GM21619 (cell line): Measurements from ENCODE around the gene THSD7A.
"Not testable (repeated sequence)": the region's sequence is repeated elsewhere in the genome, so short reads cannot be mapped to it uniquely, and the experiment has no call there.

Source experiments
- ATAC-seq: cut with Tn5 transposase; IDR thresholded peaks from one replicate; pipeline ENCODE4 v1.9.1; 2021; ENCODE audit not compliant: unreplicated experiment

Gene THSD7A

DNA sequence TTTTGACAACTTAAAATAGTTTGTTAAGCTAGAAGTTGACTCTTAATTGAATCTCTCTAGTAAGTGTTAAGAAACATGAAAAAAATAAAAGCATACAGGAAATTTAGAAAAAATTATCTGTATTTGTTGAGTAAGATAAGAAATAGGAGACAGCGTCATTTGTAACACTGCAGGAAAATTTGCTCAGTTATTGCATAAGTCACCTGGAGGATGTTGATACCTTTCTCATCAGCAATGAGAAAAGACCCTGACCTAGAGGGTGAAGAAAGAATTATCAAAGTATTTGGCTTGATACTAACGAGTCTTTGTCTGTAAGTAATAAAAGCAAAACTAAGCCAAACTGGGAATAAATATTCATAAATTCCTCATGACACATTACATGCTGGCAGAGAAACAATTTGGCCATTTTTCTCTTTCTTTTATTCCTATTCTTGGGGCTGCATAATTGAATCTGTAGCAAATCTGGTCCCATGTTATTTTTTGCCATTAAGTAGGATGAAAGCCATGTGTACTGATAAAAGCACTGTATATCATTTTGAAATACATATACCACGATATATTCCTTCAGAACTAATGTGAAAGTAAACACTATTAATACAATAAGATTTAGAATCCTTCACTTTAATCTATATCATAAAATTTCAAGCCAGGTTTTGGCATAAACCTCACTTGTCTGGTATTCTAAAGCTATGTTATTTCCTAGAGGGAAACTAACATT is 362.8 kb downstream of the THSD7A start:
- no peak for ATAC-seq

DNA sequence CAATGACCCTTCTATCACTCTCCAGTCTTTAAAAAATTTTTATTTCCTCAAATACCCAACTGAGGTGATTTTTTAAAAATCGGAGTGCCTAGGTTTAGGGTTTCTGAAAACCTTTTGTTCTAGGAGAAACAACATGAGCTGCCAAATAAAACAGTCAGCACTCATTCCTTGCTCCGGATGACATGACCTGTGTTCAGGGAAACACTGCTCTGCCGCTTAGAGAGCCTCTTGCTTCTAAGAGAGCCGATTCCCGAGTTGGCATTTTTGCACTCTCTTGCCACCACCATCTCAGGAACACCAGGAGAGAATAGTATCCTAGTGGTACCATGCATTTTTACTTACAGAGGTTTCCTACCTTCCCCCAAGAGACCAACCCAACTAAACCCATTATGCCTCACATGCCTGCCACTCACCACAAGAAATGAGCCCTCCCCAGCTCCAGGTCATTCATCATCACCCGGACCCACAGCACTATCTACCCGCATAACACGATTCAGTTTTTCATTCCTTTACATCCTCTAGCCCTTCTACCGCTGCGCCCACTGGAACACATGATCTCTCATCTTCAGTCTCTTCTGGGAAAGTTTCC is 365.4 kb downstream of the THSD7A start:
- no peak for ATAC-seq

DNA sequence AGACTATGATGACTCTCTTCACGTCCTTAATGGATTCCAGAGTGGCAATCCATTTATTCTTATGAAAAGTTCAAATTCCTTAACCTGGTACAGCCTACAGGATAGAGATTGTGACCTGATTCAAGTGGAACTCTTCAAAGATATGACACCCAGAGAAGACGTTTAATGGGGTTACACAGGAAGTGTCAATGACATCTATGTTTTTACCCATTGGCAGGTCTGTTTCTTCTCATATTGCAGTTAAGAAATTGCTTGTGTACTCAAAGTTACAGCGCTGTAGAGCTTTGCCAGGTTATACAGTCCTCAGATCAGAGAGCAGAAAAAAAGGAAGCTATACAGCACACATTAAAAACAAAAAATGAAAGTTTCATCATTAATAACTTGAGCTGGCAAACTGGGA is 367.4 kb downstream of the THSD7A start:
- no peak for ATAC-seq

DNA sequence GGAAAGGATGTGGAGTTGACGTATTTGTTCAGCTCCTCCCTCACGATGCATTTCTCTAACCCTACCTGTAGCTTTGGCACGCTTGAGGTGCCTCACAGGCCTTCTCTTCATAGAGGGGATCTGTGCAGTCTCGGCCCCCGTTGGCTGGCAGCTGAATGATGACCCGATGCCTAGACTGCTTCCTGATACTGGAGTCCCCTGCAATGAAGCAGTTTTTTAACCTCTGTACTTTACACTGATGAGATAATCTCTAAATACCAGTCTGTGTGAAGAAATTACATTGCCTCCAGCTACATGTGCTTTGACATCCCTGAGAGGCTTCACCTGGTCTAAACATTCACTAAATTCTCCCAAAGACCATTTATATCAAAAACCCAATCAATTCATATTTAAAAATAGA is 370.1 kb downstream of the THSD7A start:
- no peak for ATAC-seq

DNA sequence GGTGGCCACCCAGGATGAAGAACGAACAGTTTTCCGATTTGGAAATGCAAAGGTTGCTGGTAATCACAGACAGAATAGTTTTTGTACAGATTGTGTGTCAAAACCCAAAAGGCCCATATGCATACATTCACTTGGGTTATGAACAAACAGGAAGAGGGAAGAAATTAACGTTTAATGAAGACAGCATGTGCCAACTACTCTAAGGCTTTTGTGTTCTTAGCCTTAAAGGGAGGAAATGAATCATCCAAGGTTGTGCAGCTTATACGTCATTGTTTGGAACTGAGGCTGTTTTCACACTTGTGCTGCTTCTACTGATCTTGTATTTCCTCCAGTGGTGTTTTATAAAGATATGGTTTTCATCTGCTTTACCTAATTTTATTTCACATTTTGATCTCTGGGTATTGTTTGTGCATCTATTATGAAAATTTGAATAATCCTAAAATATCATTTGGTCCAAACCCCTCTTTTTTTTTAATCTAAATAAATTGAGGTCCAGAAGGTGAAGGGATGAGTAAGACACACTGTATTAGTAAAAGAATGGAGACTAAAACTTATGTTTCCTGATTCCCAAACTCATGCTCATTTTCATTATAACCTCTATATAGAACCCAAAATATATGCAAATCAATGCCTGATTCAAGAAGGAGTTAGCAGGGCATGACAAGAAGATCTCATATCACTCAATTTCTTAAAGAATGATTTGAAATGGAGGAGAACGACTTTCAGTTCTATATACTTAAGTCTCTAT is 373.1 kb downstream of the THSD7A start:
- no peak for ATAC-seq

DNA sequence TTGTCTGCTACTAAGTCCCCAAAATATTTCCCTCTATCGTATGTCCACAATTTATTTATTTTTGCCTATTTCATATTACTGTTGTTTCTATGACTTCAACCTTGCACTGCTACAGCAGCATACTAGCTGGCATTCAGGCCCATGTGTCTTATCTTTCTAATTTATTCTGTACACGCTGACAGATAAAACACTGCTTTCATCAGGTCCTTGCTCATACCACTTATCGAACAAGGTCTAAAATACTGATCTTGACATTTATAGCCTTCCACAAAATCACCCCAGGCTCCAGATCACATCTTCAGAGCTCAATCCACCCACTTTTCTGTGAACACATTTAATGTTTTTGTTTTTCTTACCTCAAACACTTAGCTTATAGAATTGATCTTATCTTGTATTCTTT is 374.6 kb downstream of the THSD7A start:
- ATAC-seq: no peak

DNA sequence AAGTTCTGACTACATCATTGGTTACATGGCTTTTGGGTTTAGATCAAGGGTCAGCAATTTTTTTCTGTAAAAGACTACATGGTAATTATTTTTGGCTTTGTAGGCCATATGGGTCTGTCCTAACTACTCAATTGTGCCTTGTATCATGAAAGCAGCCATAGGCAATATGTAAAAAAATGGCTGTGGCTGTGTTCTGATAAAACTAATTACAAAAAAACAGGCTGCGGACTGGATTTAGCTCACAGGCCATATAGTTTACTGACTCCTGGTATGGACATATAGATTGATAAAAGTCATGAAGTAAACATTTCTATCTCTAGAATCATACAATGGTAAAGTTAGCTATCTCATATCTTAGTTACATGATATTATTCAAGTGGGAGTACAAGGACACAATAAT is 375.4 kb downstream of the THSD7A start:
- ATAC-seq: no peak

DNA sequence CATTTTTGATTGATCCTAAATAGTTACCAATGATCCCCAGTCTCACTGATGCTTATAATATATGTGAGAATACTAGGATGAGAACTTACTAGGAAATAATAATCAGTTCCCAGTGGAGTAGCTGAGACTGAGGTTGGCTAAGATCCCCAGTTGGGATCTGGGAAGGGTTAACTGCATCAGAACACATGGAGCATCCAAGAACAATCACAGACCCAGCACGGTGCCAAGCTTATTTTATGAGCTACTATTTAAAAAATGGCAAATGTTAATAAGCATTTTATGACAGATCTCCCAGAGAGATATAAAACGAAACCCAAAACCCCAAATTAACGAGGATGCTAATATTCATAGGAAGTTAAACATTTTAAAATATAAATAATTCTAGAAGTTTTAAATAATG is 379.5 kb downstream of the THSD7A start:
- ATAC-seq: no peak

DNA sequence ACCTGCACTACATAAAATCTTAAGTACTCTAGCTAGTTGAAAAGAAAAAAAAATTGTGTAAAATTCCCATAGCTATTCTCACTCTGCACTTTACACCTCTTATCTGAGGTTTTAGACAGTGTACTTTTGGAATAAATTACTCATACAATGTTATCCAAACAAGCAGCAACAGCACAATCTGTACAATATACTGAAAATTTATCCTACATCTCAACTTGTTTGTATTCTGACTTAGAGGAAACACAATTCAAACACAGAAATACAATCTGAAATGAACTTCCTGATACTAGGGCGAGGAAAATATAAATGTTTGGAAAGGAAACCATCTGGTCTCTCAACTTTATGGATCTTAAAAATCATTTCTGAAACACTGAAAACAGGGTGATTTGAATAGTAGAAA is 381.7 kb downstream of the THSD7A start:
- ATAC-seq: no peak

DNA sequence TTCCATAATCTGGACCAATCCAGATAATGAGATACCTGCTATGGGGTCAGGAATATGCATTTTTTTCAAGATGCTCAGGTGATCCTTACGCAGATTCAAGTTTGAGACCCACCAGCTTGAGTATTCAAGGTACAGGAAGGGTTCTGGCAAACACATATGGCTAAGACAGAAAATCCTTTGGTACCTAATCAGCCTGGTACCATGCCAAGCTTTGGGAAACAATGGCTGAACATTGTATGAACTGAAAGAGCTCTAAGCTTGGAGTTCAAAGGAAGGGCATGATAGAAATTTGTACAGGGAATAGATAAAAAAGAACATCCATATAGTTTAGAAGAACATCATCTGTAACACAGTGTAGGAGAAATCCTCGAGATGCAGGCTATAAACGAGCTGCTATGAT is 382.7 kb downstream of the THSD7A start:
- ATAC-seq: no peak

DNA sequence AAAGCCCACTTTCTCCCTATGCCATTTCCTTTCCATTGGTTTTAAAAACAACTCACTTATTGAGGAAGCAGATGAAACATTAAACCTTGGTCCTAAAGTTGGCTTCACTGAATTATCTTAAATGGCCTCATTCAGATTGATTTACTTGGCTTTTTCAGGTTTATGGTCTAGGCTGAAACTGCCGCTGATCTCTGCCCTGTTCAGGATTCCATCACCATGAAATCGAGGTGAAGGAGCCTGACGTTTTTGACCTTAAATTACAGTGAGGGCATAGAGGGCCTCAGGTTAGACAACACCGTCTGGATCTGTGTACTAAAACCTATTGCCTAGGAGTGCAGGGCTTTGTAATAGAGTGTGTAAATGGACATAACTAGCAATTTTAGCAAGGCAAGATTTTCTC is 383.7 kb downstream of the THSD7A start:
- no peak for ATAC-seq

DNA sequence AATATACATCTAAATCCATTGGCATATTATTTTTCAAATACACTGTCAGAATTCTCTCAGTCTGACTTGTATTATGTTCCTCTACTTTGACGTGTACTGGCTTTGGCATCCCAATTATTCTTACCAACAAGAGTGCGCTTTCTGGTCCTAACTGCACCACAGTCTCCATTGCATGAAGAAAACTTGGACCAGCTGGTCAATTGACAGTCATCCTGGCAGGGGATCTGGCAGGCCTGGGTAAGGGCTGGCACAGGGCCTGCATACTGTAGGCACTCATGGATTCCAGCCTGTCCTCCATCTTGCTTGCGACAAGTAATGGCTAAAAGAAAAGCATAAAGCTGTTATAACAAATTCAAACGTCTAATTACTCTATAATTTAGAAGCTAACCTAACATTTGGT is 384.9 kb downstream of the THSD7A start:
- ATAC-seq: no peak

DNA sequence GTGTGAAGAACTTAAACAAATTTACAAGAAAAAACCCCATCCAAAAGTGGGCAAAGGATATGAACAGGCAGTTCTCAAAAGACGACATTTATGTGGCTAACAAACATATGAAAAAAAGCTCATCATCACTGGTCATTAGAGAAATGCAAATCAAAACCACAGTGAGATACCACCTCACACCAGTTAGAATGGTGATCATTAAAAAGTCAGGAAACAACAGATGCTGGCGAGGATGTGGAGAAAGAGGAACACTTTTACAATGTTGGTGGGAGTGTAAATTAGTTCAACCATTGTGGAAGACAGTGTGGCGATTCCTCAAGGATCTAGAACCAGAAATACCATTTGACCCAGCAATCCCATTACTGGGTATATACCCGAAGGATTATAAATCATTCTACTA is 388.1 kb downstream of the THSD7A start:
- not testable (repeated sequence) for ATAC-seq

DNA sequence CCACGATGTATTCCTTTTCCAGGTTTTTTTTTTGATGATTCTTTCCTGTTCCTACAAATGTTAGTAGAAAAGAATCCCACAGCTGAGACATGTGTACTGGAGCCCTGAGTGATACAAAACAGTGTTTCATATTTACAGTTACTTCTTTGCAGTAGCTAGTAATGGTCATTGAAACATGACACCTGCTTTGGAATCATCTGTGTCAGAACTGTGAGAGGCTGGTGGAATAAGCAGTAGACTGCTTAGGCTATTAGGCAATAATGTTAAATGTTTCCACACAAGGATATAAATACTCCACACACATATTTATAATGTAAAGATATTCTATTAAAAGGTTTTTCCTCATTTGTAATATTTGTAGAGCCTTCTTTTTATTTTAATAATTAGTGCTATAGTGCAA is 394.0 kb downstream of the THSD7A start:
- ATAC-seq: no peak

DNA sequence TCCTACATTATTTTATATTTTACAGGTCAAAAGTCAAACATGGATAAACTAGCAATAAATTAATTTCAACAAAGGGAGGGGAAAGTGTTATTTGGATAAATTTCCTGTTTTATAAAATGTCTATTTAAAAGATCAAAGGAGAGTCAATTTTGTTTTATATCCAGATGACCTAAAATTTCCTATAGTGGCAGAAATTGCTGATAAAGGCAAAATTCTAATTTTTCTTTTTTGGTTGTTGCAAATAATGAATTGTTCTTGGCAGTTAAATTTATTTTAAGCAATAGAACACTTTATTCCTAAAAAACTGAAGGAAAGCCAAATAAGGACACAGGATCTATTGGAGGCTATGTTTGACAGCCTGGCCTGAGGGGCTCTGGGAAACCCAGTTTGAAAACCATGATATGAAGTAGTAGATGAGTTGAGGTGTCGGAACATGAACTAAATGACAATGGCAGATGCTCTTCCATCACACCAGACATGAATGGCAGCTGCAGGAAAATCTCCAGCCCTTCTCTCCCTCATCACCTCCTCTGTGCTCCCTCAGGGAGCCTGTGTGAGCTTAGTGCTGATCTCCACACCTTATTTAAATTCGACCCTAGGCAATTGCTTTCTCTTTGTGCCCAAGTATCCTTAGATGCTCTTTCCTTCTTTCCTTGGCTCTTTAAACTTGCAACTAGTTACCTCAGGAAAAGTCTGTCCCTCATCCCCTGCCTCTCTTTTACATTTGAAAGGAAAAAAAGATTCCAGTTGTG is 395.0 kb downstream of the THSD7A start:
- ATAC-seq: no peak

DNA sequence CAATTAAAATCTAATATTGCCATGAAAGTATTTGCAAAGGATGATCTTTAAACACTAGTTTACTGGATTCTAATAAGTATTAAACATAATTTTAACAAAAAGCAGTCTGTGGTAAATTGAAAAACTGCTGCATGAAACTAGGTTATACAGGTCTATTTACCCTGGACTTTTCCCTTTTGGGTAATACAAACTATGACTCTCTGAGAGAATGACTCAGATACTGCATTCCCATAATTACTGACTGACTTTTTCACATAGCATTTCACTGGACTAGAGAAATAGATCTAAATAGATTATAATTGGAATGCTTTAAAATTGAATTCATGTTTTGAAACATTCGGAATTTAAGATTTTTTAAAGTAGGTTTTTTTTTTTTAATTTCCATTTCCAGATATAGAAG is 395.7 kb downstream of the THSD7A start:
- no peak for ATAC-seq

DNA sequence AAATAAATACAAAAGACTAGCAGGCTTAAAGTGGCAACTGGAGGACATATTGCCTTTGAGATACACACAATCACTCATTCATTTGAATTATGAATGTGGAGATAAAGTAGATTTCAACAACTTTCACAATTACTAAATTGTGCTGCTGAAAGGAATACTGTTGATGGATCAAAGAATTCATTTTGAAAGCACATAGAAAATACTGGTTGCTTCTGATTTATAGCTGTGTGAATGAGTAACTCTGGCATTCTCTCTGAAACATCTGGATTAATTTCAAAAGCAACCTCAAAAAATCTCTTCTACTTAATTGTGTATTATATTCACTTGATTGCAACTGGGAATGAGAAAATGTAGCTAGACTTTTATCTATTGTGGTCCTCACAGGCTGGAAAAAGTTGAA is 397.6 kb downstream of the THSD7A start:
- ATAC-seq: no peak

DNA sequence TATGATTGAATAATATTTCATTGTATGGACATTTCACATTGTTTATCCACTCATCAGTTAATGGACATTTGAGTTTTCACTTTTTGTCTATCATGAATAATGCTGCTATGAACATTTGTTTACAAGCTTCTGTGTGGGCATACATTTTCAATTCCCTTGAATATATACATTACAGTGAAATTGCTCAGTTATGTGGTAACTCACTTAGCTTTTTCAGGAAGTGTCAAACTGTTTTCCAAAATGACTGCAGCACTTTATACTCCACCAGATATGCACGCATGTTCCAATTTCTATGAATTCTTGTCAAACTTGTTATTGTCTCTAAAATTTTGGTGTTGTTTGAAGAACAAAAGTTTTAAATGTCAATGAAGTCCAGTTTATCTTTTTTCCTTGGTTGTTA is 401.2 kb downstream of the THSD7A start:
- ATAC-seq: no peak

DNA sequence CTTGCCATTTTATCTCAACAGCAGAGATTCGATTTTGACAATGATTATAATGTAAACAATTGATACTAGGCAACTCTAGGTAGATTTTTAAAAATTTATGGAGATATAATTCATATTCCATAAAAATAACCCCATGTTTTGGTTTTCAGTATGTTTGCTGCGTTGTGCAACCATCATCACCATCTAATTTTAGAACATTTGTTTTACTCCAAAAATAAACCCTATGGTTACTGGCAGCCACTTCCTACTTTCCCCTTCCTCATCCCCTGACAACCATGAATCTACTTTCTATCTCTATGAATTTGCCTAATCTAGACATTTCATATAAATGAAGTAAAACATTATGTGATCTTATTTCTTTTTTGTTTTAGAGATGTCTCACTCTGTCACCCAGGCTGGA is 401.9 kb downstream of the THSD7A start:
- ATAC-seq: no peak

DNA sequence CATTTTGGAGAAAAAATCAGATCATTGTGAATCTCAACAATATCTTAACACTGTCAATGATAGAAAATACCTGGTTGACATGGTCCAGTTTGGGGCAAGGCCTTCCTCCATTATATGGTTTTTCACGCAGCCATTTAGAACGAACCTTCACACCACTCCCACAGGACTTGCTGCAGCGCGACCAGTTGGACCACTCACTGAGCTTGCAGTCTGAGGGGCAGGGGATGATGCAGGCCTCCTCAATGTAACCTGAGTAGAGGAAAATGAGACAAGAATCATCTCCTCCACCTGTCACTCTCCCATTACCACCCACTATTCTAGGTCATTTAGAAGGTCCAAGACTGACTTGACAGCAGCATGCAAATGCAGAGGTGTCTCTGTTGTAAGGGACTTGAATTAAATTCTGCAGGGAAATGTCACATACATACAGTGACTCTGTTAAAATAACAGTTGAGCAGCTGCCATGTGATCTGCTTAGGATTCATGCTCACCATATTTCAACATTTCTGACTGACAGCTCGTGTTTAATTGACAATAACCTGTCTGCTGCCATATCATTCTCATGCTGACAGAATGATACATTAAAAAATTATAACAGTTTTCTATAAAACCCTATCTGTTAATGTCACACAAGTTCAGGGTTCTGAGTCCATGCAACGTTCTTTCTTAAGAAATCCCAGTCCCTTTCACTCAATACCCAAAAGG is 403.0 kb downstream of the THSD7A start:
- no peak for ATAC-seq

DNA sequence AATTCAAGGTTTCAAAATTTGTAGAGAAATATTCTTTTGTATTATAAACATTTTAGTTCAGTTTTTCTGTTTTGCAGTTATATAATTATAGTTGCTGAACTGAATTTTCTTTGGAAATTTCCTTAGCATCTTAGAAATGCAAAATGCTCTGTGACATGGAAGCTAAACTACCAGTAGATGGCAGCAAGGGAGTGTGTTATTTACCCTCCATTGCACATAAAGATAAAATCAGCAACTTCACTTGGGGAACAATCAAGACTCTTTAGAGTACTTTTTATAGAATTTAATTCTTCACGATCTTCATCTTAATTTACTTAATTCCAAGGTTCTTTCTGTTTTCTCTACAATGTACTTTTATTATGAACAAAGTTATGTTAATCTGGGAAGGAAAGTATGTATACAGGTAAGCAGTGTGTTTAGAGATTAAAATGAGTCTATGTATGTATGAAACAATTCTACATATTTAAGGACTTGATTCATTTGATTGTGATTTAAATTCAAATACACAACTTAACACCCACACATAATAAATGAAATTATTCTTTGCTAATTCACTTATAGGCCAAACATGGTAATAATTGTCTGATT is 404.2 kb downstream of the THSD7A start:
- ATAC-seq: no peak
